Kidney (tissue), 14 donors: Measurements from ENCODE around the gene ZBTB46. TPM values are rescaled to one million over a fixed set of nuclear protein-coding genes. Genes with fewer than 3 reads are reported as not detected.
A peak's percentile ranks its signal among the peaks of the same experiment; 100 is the strongest.

Experiments used
- DNase-seq, 5 donors: peaks; one replicate each; pipeline ENCODE4 v3.0.0-alpha.2; 2013 to 2020
- FAIRE-seq: peaks from 2 replicates; lab custom pipeline; 2012; peaks lifted over from hg19 to GRCh38; lab: Jason Lieb, UNC
- H3K27ac ChIP-seq, 2 donors: one replicate each; pipeline ENCODE4 v1.7.0; 2013; ENCODE audit warnings: low read depth in 2 of 2, low read length in 2 of 2, inconsistent platforms in 1 of 2
- H3K27me3 ChIP-seq: one replicate; pipeline ENCODE4 v1.7.1; 2013; ENCODE audit warnings: low read length, inconsistent platforms; ENCODE audit not compliant: control insufficient read depth, insufficient read depth
- H3K36me3 ChIP-seq, 3 donors: one replicate each; pipeline versions ENCODE4 v1.7.0 to v1.7.1; 2013; ENCODE audit warnings: low read length in 3 of 3, control low read depth in 1 of 3, inconsistent platforms in 1 of 3; ENCODE audit not compliant: insufficient read depth in 3 of 3, control insufficient read depth in 2 of 3
- H3K4me1 ChIP-seq, 3 donors: one replicate each; pipeline versions ENCODE4 v1.7.0 to v1.7.1; 2013; ENCODE audit warnings: low read length in 3 of 3, inconsistent platforms in 1 of 3, low read depth in 1 of 3; ENCODE audit not compliant: control insufficient read depth in 2 of 3, insufficient read depth in 2 of 3
- H3K4me3 ChIP-seq, 3 donors: one replicate each; pipeline versions ENCODE4 v1.7.0 to v1.8.1; 2013; ENCODE audit warnings: low read length in 3 of 3, control low read depth in 1 of 3, inconsistent platforms in 1 of 3
- H3K9ac ChIP-seq, 3 donors: one replicate each; pipeline versions ENCODE4 v1.7.0 to v1.7.1; 2013; ENCODE audit warnings: low read length in 3 of 3, control low read depth in 1 of 3, inconsistent platforms in 1 of 3
- H3K9me3 ChIP-seq, 3 donors: one replicate each; pipeline versions ENCODE4 v1.7.0 to v1.7.1; 2013; ENCODE audit warnings: low read length in 3 of 3, control low read depth in 1 of 3, inconsistent platforms in 1 of 3; ENCODE audit not compliant: control insufficient read depth in 2 of 3, insufficient read depth in 1 of 3
- intact Hi-C: fragments of 100-400 bp; cut with DNase I; formaldehyde crosslinking; loops from one replicate; pipeline ENCODE4 v1.11.1; 2022
- polyA plus RNA-seq: library from polyadenylated mRNA; stranded (reverse); fragments of 350-450 nt; fragmentation: Illumina TruSeq; extraction: RNeasy Lipid Tissue Mini Kit (QIAGEN cat#74804); gene quantifications from one replicate; pipeline ENCODE4 v1.2.3, GENCODE V29; 2014; ENCODE audit warnings: low read depth, low replicate concordance; ENCODE audit not compliant: insufficient read depth
- total RNA-seq: library from RNA; stranded (reverse); fragmentation: NEBNext Ultra II Directional; extraction: Animal tissue kit (Norgen Biotek cat#: 25700); gene quantifications from one replicate; pipeline ENCODE4 v1.2.1, GENCODE V29; 2021
- TF ChIP-seq, protein P1 (sequence below): IDR thresholded peaks from 3 replicates; pipeline ENCODE4 v1.5.1; 2012; ENCODE audit warnings: mild to moderate bottlenecking, moderate library complexity, borderline replicate concordance; ENCODE audit not compliant: insufficient read depth; ENCODE audit errors: extremely low read depth
- donor health status: control.
- donor health status: control.
- donor health status: control.
- donor health status: control.
- donor health status: control.
- donor health status: DM: yes; HTN: yes; CAD: no.
- donor health status: Normal renal cell carcinoma (clear cell type).

ZBTB46 gene
- total and polyA plus RNA-seq, 2 donors from 2014 or later, result 4.5 to 24.0 TPM

DNA sequence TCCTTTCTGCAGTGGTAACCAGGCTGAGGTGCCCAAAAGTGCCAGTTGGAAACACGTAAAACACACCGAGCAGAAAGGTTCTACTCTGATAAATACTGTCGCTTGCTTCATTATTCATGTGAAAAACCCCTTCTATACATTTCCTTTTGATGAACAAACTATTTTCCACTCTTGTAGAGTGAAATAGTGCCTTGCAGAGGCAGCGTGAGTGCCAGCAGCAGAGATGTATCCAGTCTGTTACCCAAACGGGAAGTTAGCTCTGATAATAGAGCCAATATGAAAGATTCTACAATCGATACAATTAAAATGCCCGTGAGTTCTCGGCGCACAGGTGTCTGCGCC is 1.5 kb downstream of the ZBTB46 start:
- peaks cover 0 to 32% (median 9%) of the 10 kb centered on the region in 3 donors for H3K4me1 ChIP-seq
- FAIRE-seq (no peak), DNase-seq (no peak)
- no peaks in the 10 kb centered on the region for H3K27me3 ChIP-seq
- peak overlapping the region; percentile 37 to 80 for H3K27ac ChIP-seq
- TF ChIP-seq, protein P1, sequence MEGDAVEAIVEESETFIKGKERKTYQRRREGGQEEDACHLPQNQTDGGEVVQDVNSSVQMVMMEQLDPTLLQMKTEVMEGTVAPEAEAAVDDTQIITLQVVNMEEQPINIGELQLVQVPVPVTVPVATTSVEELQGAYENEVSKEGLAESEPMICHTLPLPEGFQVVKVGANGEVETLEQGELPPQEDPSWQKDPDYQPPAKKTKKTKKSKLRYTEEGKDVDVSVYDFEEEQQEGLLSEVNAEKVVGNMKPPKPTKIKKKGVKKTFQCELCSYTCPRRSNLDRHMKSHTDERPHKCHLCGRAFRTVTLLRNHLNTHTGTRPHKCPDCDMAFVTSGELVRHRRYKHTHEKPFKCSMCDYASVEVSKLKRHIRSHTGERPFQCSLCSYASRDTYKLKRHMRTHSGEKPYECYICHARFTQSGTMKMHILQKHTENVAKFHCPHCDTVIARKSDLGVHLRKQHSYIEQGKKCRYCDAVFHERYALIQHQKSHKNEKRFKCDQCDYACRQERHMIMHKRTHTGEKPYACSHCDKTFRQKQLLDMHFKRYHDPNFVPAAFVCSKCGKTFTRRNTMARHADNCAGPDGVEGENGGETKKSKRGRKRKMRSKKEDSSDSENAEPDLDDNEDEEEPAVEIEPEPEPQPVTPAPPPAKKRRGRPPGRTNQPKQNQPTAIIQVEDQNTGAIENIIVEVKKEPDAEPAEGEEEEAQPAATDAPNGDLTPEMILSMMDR, result no peak
- intact Hi-C loops, result no loop called here
- no peaks in the 10 kb centered on the region for H3K36me3 ChIP-seq
- H3K4me3 ChIP-seq, result peak overlapping the region; percentile 73 to 87 (median 81)
- H3K9ac ChIP-seq, result peak overlapping the region; percentile 46 to 70 (median 49)
- no peaks in the 10 kb centered on the region for H3K9me3 ChIP-seq

DNA sequence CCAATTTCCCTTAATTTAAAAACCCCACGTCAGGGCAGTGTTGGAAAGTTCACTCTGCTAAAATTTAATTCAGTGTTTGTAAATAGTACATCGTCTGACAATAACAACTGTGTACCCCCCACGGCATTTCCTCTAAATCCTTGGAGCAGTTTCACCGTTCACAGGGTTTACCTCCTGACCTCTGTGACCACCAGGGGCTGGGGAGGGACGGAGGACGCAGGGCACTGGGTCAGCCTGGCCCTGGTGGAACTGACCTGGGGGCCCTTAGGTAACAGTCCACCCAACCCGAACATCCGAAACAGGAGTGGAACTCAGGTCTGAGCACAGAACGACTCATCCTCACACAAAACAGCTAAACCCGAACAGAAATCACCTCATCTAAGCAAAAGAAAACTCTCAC is 2.1 kb downstream of the ZBTB46 start:
- Histone ChIP-seq H3K36me3 (no peaks in the 10 kb centered on the region), H3K4me1 (peaks cover 0 to 27% (median 9%) of the 10 kb centered on the region in 3 donors), H3K27ac (peak overlapping the region; percentile 8 to 37), H3K9me3 (no peaks in the 10 kb centered on the region), H3K4me3 (peak overlapping the region in 2 of 3 donors; percentile 81 to 87), H3K9ac (peak overlapping the region in 1 of 3 donors; percentile 70), H3K27me3 (no peaks in the 10 kb centered on the region)
- no peak for DNase-seq
- intact Hi-C loops, result no loop called here
- TF ChIP-seq, protein P1, result no peak
- no peak for FAIRE-seq

DNA sequence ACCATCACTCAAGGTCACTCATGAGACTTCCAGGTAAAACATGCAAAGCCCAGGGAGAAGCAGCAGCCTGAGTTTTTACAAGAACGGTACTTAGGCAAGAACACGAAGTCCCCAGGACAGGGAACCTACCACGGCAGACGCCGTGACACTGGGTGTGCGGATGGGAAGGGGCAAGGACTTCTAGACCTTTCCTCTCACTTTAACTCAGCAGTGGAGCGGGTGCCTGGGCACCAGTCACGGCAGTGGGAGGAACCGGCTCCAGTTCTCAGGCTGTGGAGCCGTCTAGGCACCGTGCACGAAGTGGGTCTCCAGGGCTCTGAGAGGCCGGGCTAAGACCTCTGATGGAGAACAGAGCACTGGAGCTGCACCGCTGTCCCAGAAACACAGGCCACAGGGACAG is 2.5 kb downstream of the ZBTB46 start:
- intact Hi-C loops, result no loop called here
- Histone ChIP-seq H3K36me3 (no peaks in the 10 kb centered on the region), H3K9ac (peak overlapping the region in 1 of 3 donors; percentile 34), H3K27me3 (no peaks in the 10 kb centered on the region), H3K27ac (peak overlapping the region; percentile 8 to 37), H3K4me3 (peak overlapping the region in 2 of 3 donors; percentile 81 to 87), H3K4me1 (peaks cover 0 to 25% (median 9%) of the 10 kb centered on the region in 3 donors), H3K9me3 (no peaks in the 10 kb centered on the region)
- DNase-seq, result no peak
- FAIRE-seq, result no peak
- TF ChIP-seq, protein P1, result no peak

DNA sequence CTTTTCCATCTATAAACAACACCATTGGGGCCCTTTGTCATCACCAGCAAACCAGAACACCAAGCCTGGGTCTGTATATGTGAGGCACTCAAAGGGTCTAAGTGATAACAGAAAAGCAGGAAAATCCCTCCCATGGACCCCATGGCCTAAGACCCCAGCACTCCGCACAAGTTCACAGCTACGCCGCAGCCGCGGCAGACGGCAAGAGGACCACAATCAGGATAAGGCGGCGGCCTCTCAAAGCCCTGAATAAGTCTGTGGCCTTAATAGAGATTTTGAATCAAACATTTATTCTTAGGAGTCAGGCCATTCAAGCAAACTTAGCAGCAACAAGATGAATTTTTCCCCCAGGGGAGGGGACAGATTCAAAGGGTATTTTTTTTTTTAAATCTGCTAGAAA is 2.9 kb downstream of the ZBTB46 start:
- H3K27ac ChIP-seq, result peak overlapping the region in 1 of 2 donors; percentile 17

More for the DNA sequence above, 2.9 kb downstream of the ZBTB46 start:
- Histone ChIP-seq H3K36me3 (no peaks in the 10 kb centered on the region), H3K4me3 (peak overlapping the region in 1 of 3 donors; percentile 81), H3K4me1 (peaks cover 0 to 25% (median 9%) of the 10 kb centered on the region in 3 donors), H3K9ac (peak overlapping the region in 1 of 3 donors; percentile 34), H3K9me3 (no peaks in the 10 kb centered on the region), H3K27me3 (no peaks in the 10 kb centered on the region)
- TF ChIP-seq, protein P1, result no peak
- intact Hi-C loops, result no loop called here
- FAIRE-seq (no peak), DNase-seq (no peak)
